MG63 (cell line): ENCODE data around the gene XYLB. TPM values are rescaled to one million over a fixed set of nuclear protein-coding genes. Genes with fewer than 3 reads are reported as not detected.
A peak's percentile ranks its signal among the peaks of the same experiment; 100 is the strongest.
"Not testable (repeated sequence)": the region's sequence is repeated elsewhere in the genome, so short reads cannot be mapped to it uniquely, and the experiment has no call there.

Source experiments
- DNase-seq: peaks from one replicate; pipeline ENCODE4 v3.0.0-alpha.2; 2020
- H3K27me3 ChIP-seq: fragments of 250-450 bp; sonication (Bioruptor Pico); 2 replicates; pipeline ENCODE4 v1.5.1; 2020; ENCODE audit warnings: mild to moderate bottlenecking, moderate library complexity
- H3K36me3 ChIP-seq: fragments of 250-450 bp; sonication (Bioruptor Pico); 2 replicates; pipeline ENCODE4 v1.5.1; 2020; ENCODE audit warnings: mild to moderate bottlenecking, moderate library complexity
- H3K4me3 ChIP-seq: fragments of 250-450 bp; sonication (Bioruptor Pico); 2 replicates; pipeline ENCODE4 v1.5.1; 2020; ENCODE audit warnings: mild to moderate bottlenecking, moderate library complexity
- H3K9me3 ChIP-seq: fragments of 250-450 bp; sonication (Bioruptor Pico); 2 replicates; pipeline ENCODE4 v1.5.1; 2020; ENCODE audit warnings: mild to moderate bottlenecking, moderate library complexity
- total RNA-seq: library from RNA; depleted of rRNA; stranded (reverse); fragments of >200 nt; shearing (Covaris generic); gene quantifications from 2 replicates; pipeline ENCODE4 v1.2.3, GENCODE V29; 2014; ENCODE audit warnings: low replicate concordance

The XYLB gene
- total RNA-seq, 1 experiment from 2014 or later: 2.8 TPM

DNA sequence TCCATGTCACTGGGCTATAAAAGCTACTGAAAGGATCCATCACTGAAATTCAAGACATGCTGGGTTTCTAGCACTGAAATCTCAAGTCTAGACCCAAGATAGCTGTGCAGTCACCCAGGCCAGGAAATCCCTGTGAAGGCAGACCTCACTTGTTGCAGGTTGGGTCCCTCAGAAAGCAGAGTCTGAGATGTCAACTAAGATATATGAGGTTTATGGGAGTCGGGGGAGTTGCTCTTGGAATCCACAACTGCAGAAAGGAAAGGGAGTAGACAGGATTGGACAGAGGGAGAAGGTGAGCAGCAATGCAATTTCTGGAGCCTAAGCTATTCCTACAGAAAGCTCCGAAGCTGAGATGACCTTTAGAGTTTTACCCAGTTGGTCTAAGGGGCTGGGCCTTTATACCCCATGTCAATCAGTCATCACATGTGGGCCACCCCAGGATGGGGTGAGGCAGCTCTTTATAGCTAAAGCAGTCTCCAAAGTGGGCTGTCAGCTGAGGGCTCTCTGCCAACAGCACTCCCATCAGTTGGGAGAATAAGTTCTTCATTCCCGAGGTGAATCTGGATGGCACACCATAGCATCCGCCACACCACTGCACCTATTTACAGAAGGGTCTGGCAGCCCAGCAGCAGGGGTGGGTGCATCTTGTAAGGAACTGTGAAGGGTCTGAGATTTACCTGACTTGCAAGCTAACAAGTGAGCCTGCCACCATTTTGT lies 54.8 kb downstream of the XYLB start:
- Histone ChIP-seq H3K4me3 (no peak overlapping the region), H3K9me3 (no peaks in the 10 kb centered on the region), H3K27me3 (no peaks in the 10 kb centered on the region), H3K36me3 (peaks cover 10% of the 10 kb centered on the region)
- no peak for DNase-seq

DNA sequence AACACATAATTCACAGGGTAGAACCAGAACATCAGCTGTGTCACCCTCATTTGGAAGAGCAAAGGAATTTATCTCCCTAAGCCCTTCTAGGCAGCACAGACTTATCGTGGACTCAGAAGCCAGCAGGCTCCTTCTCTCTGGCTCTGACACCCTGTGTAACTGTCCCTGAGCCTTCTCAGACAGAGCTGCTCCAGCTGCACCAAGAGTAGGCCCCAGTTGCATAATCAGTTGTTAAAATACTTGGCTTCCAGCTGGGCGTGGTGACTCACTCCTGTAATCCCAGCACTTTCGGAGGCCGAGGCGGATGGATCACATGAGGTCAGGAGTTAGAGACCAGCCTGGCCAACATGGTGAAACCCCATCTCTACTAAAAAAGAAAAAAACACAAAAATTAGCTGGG lies 57.7 kb downstream of the XYLB start:
- H3K36me3 ChIP-seq: peaks cover 10% of the 10 kb centered on the region
- peak; percentile 71 for DNase-seq
- no peaks in the 10 kb centered on the region for H3K27me3 ChIP-seq
- no peak overlapping the region for H3K4me3 ChIP-seq
- no peaks in the 10 kb centered on the region for H3K9me3 ChIP-seq

- Histone ChIP-seq H3K27me3 (no peaks in the 10 kb centered on the region), H3K36me3 (no peaks in the 10 kb centered on the region), H3K9me3 (no peaks in the 10 kb centered on the region), H3K4me3 (no peak overlapping the region)
- no peak for DNase-seq
Observed at GRCh38 chr3:38411591-38411990, 65.0 kb downstream of the XYLB start.

- H3K36me3 ChIP-seq, H3K9me3 ChIP-seq, H3K27me3 ChIP-seq, DNase-seq, H3K4me3 ChIP-seq: not testable (repeated sequence)
Observed at GRCh38 chr3:38420758-38421157, 74.2 kb downstream of the XYLB start.

GRCh38 chr3:38421679-38422336 lies 75.2 kb downstream of the XYLB start:
- Histone ChIP-seq H3K4me3 (no peak overlapping the region), H3K9me3 (no peaks in the 10 kb centered on the region), H3K27me3 (no peaks in the 10 kb centered on the region), H3K36me3 (no peaks in the 10 kb centered on the region)
- DNase-seq: no peak

- H3K4me3 ChIP-seq, DNase-seq, H3K36me3 ChIP-seq: not testable (repeated sequence)
Observed at GRCh38 chr3:38426798-38427426, 80.3 kb downstream of the XYLB start.

DNA sequence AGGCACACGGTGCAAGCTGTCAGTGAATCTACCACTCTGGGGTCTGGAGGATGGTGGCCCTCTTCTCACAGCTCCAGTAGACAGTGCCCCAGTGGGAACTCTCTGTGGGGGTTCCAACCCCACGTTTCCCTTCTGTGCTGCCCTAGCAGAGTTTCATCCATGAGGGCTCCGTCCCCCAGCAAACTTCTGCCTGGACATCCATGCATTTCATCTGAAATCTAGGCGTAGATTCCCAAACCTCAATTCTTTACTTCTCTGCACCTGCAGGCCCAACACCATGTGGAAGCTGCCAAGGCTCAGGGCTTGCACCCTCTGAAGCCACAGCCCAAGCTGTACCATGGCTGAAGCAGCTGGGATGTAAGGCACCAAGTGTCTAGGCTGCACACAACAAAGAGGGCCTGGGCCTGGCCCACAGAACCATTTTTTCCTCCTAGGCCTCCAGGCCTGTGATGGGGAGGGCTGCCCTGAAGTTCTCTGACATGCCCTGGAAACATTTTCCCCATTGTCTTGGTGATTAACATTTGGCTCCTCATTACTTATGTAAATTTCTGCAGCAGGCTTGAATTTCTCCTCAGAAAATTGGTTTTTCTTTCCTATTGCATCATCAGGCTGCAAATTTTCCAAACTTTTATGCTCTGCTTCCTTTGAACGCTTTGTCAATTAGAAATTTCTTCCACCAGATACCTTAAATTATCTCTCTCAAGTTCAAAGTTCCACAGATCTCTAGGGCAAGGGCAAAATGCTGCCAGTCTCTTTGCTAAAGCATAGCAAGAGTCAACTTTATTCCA lies 86.5 kb downstream of the XYLB start:
- not testable (repeated sequence) for DNase-seq, H3K27me3 ChIP-seq, H3K9me3 ChIP-seq, H3K36me3 ChIP-seq, H3K4me3 ChIP-seq

More at GRCh38 chr3:38426798-38427426, 80.3 kb downstream of the XYLB start:
- not testable (repeated sequence) for H3K27me3 ChIP-seq, H3K9me3 ChIP-seq

DNA sequence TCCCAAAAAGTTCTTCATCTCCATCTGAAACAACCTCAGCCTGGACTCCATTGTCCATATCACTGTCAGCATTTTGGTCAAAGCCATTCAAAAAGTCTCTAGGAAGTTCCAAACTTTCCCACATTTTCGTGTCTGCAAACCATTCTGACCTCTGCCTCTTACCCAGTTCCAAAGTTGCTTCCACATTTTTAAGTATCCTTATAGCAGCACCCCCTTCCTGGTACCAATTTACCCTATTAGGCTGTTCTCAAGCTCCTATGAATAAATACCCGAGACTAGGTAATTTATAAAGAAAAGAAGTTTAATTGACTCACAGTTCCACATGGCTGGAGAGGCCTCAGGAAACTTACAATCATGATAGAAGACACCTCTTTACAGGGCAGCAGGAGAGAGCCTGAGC lies 87.1 kb downstream of the XYLB start:
- DNase-seq, H3K27me3 ChIP-seq, H3K36me3 ChIP-seq, H3K9me3 ChIP-seq, H3K4me3 ChIP-seq: not testable (repeated sequence)

GRCh38 chr3:38438436-38439069 lies 92.0 kb downstream of the XYLB start:
- not testable (repeated sequence) for DNase-seq

GRCh38 chr3:38443205-38443604 lies 96.6 kb downstream of the XYLB start:
- H3K27me3 ChIP-seq, H3K4me3 ChIP-seq, H3K36me3 ChIP-seq, H3K9me3 ChIP-seq, DNase-seq: not testable (repeated sequence)

More at GRCh38 chr3:38438436-38439069, 92.0 kb downstream of the XYLB start:
- not testable (repeated sequence) for H3K9me3 ChIP-seq, H3K36me3 ChIP-seq, H3K4me3 ChIP-seq, H3K27me3 ChIP-seq

DNA sequence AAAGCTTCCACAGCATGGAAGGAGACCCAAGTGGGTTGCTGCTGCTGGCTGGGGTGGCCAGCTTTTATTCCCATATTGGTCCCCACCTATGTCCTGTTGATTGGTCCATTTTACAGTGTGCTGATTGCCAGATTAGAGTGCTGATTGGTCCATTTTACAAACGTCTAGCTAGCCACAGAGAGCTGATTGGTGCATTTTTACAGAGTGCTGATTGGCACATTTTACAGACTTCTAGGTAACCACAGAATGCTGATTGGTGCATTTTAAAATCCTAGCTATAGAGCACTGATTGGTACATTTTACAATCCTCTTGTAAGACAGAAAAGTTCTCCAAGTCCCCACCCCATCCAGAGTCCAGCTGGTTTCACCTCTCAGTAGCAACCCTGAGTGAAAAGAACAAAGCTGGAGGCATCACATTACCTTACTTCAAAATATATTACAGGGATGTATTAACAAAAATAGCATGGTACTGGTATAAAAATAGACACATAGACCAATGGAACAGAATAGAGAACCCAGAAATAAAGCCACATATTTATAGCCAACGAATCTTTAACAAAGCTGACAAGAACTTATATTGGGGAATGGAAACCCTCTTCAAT lies 99.6 kb downstream of the XYLB start:
- H3K27me3 ChIP-seq: no peaks in the 10 kb centered on the region
- DNase-seq: no peak
- H3K9me3 ChIP-seq: no peaks in the 10 kb centered on the region
- H3K36me3 ChIP-seq: no peaks in the 10 kb centered on the region
- H3K4me3 ChIP-seq: no peak overlapping the region

- no peak for DNase-seq
- Histone ChIP-seq H3K9me3 (no peaks in the 10 kb centered on the region), H3K4me3 (no peak overlapping the region), H3K27me3 (no peaks in the 10 kb centered on the region), H3K36me3 (no peaks in the 10 kb centered on the region)
Observed at GRCh38 chr3:38446812-38447211, 100.2 kb downstream of the XYLB start.

- H3K27me3 ChIP-seq: no peaks in the 10 kb centered on the region
- H3K4me3 ChIP-seq: no peak overlapping the region
- no peak for DNase-seq
- no peaks in the 10 kb centered on the region for H3K9me3 ChIP-seq
- H3K36me3 ChIP-seq: no peaks in the 10 kb centered on the region
Observed at GRCh38 chr3:38450853-38451252, 104.3 kb downstream of the XYLB start.

DNA sequence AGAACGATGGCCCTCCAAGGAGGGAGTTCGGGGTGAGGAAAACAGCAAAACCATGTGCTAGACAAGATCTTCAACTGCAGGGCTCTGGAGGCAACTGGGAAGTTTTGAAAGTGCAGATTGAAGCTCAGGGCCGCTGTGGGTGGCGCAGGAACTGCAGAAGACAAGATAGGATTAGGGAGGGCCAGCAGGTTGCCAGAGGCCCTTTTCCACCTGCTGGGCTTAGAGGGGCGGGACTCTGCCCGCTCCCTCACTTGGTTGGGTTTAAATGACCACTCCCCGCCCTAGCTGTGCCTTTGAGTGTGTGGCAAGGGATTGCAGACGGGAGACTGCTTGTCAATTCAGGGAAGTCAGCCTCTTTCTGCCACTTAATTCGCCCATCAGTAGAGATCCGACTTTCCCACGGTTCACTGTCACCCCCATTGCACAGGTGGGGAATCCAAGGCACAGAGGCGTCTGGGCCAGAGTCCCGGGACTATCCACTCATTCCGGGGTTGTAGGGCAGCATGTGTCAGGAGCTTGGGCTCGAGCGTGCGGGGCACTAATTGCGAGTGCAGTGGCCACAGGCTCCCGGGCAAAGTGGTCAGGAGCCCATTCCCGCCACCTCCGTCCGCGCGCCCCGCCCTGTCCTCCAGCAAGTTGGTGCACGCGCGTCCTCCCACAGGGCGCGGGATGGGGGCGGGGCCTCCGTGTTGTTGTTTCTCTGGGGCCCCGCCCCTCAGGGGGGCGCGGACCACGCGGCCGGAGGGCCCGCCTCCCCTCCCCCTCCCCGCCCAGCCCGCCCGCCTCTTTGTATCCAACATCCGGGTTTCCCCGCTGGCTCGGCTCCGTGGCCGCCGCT lies 106.7 kb downstream of the XYLB start, which contains the start of gene ACVR2B:
Gene ACVR2B, plus strand, starts transcription at position 816 of the 838 bp plus-strand sequence. CDS start 433 bp downstream, outside the sequence.
- DNase-seq: peak; percentile 60
- no peaks in the 10 kb centered on the region for H3K27me3 ChIP-seq
- H3K4me3 ChIP-seq: peak within 1 kb of the TSS; percentile 47
- no peaks in the 10 kb centered on the region for H3K36me3 ChIP-seq
- H3K9me3 ChIP-seq: no peaks in the 10 kb centered on the region

- Histone ChIP-seq H3K36me3 (no peaks in the 10 kb centered on the region), H3K4me3 (peak overlapping the region; percentile 47; the same call in 1 of the 2 replicates), H3K9me3 (no peaks in the 10 kb centered on the region), H3K27me3 (no peaks in the 10 kb centered on the region)
- DNase-seq: no peak
Observed at GRCh38 chr3:38453913-38454177, 107.3 kb downstream of the XYLB start.
